HG03378 (cell line): ENCODE measurements around the gene NAV2.
"Not testable (repeated sequence)": the region's sequence is repeated elsewhere in the genome, so short reads cannot be mapped to it uniquely, and the experiment has no call there.

ENCODE experiments used
- ATAC-seq: cut with Tn5 transposase; IDR thresholded peaks from one replicate; pipeline ENCODE4 v1.9.1; 2021; ENCODE audit warnings: mild to moderate bottlenecking, moderate library complexity; ENCODE audit not compliant: unreplicated experiment

The NAV2 gene

GRCh38 chr11:19987331-19987801 lies 274.7 kb downstream of the NAV2 start:
- no peak for ATAC-seq

DNA sequence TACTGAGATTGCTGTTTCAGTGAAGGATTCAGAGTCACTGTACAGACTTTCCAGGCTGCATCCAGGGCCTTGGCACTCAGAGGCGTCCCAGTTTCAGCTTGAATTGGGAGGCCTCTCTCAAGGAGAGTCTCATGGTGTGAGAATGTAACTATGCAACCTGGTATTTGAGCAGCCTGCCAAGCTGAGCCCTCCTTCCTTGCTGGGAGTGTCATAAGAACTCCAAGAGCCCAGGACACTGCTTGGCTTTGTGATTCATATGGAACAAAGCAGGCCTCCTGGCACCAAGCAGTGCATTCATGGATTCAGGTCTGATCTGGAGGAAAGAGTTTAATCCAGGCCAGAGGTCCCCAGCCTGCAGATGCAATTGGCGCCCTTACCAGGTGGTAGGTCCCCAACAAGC lies 276.0 kb downstream of the NAV2 start:
- no peak for ATAC-seq

DNA sequence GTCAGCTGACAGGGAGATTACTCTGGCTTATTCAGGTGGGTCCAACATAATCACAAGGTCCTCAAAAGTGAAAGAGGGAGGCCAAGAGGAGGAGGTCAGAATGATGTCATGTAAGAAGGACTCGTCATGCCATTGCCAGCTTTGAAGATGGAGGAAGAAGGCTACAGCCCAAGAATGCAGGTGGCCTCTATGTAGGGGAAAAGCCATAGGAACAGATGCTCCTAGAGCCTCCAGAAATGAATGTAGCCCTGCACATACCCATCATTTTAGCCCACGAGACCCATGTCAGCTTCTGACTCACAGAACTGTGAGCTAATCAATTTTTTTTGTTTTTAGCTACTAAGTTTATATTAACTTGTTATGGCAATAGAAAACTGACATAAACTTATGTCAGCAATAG lies 276.6 kb downstream of the NAV2 start:
- ATAC-seq: no peak

DNA sequence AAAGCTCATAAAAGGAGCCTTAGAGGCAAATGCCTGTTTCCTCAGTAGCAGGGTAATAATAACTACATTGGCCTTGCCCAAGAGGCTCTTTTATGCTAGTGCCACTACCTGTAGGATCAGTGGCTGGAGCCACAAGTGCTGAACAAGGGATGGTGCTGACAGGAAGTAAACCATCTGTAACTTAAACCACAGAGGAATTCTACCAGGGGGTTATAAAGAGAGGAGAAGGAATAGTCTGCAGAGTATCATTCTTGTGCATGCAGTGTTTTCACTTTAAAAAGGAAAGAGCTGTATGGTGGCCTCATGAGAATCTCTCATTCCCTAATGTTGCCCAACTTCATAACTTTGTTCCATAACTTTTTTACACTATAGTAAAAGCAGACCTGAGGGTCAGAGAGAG lies 279.5 kb downstream of the NAV2 start:
- ATAC-seq: no peak

- no peak for ATAC-seq
Measured at GRCh38 chr11:19992998-19993397, 280.4 kb downstream of the NAV2 start.

DNA sequence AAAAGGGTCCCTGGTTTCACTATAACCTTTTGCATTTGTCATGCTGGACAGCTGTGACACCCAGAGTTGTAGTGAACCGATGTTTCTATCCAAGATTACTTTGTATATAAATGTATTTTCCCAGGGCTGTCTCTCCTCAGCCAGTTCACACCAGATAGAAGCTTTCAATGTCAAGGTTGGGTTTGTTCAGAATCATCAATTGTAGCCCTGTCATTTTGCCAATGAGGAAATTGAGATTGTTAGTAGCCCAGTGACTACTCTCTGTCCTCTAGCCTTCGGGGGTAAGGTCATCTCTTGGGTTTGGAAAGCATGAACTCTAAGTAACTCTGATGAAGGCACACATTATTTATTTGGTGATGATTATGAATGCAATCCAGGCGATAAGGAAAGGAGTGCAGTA lies 282.0 kb downstream of the NAV2 start:
- no peak for ATAC-seq

DNA sequence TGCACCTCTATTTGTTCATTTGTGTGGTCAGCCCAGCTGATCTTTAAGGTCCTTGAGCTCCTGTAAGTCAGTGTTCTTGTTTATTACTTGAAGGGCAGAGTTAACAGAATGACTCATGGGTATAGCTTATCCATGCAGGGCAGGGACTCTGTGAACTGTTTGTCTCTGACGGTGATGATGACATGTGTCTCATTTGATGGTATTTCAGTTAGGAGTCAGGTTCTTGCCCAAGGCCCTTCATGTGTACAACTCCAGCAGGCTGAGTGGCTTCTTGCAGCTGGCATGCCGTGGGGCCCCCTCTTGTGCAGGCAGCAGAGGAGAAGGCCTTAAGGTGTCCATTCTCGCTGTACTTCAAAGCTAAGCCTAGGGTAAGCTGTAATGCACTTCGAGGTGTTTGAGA lies 282.5 kb downstream of the NAV2 start:
- no peak for ATAC-seq

DNA sequence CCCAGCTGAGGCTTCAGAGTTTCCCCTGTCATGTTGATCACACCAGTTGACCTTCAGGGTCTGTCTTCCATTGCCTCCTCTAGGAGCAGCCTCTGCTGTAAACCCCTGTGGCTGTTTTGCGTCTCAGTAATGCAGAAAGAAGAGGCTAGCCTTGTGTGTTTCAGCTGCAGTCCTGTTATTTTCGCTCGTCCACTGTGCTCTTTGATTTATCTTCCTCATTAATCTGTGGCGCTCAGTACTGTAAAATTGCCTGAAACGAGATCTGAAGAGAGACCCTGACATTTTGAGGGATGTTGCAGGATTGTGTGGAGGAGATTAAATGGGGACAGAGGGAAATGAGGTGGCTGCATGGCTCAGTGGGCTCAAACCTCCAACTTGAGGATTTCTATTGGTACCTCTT lies 283.9 kb downstream of the NAV2 start:
- no peak for ATAC-seq

- ATAC-seq: no peak
Measured at GRCh38 chr11:20000022-20000350, 287.3 kb downstream of the NAV2 start.

GRCh38 chr11:20000351-20001134 lies 287.9 kb downstream of the NAV2 start:
- no peak for ATAC-seq

DNA sequence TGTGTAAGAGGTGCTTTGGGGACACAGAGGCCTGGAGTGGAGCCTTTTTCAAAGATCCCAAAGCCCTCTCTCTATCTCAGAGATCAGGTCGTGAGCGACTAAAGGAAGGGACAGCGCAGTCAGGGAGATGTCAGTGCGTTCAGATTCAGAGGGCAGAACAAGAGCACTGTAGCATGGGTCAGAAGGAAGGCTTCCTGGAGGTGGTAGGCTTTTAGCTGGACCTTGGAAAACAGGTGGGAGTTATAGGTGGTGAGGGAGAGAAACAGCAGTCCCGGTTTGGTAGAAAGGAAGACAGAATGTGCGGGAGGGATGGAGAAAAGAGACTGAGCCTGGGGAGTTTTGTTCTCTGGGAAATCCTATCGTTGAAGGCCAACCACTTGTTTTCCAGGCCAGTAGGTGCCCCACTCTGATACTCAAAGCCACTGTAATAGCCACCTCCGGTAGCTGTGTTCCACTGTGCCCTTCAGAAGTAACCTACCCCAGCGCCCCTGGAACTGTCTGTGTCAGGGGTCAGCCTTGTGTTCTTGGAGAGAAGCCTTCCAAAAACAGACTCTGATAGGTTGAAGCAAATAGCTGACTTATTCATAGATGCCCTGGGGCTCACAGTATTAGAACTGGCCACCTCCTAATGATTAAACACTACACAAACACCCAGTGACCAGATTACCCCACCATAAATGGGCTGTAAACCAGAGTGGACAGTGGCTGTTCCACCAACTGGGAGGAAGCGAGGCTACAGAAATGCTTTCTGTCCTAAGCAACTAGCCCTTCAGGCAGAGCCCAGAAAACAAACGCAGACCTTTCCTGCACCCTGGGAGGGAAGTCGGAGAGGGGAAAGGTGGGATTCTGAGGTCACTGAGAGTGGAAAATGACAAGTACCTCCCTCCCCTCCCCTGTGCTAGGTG lies 289.9 kb downstream of the NAV2 start:
- ATAC-seq: no peak

- ATAC-seq: no peak
Measured at GRCh38 chr11:20003351-20003750, 290.7 kb downstream of the NAV2 start.

DNA sequence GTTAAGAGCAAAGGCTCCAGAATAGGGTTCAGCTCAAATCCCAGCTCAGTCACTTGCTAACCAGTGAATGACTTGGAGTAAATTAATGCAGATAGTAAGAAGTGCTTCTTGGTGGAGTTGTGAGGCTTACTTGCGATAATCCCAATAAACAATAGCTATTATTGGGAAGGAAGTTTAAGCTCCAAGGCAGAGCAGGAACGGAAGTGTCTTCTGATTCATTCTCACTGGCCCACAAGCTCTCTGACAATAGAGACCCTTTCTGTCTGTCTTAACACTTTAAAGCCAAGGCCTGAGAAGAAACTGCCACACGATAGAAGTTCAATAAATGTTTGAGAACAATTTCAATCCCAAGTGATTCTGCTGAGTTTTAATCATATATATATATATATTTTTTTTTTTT lies 292.2 kb downstream of the NAV2 start:
- no peak for ATAC-seq

- ATAC-seq: no peak
Measured at GRCh38 chr11:20005747-20006146, 293.1 kb downstream of the NAV2 start.

- ATAC-seq: not testable (repeated sequence)
Measured at GRCh38 chr11:20006618-20007017, 294.0 kb downstream of the NAV2 start.

GRCh38 chr11:20007386-20007785 lies 294.7 kb downstream of the NAV2 start:
- ATAC-seq: no peak

GRCh38 chr11:20008190-20008870 lies 295.7 kb downstream of the NAV2 start:
- no peak for ATAC-seq

DNA sequence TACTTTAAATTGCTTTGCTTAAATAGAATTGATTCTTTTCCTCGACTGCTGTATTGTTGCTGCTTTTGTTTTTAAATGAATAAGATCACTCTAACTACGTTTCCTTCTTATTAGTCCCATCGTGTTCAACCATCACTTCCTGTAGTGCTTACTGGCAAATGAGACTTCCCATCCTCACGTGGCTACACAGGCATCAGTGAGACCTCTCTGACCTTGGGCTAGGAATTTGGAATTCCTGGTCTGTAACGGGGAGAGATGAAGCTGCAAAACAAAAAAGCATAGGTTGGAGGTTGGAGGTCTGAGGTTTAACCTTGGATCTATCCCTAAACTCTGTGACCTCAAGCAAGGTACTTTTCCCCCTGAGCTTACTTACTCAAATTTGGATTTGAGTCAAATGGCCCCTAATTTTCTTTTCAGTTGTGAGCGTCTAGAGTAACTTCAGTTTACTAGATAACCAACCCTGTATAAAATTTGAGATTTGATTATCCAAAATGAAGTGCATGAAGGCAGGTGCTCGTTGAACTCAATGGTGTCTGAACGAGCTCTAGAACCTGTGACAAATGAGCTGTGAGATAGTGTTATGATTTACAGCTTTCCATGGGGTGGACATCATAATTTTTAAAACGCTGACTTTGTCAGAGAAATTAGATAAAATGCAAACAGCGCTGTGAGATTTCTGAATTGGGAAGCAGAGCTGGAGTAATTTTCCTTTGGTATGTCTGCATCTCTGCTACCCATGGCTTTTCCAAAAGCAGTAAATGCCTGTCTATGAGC lies 296.4 kb downstream of the NAV2 start:
- ATAC-seq: no peak

DNA sequence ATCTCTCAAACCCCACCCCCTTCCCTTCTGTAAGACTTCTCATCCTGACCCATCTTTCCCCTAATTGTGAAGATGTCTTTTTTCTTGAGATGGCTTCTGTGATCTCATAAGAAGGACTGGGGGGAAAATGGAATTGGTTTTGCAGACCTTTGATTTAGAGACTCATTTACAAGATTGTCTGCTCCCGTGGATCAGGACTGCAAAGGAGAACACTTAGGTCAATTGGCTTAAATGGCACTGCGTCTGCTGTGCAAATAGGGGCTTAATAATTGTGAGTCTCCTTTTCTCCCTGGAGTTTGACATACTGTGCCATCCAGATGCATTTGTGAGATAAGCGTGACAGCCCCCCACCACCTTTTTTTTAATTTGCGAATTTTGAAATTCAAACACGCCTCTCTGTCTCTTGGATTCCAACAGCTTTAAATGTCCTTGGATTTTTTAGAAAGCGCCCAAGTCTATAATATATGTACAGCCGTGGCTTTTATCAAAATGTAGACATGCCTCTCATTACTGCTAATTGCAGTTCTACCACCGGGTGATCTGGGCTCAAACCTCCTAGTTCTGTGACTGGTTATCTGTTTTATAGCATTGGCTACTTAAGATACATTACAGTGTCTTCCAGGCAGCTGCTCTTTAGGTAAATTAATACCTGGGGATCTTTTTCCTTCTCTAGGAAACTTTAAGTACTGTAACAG lies 297.7 kb downstream of the NAV2 start:
- ATAC-seq: no peak

DNA sequence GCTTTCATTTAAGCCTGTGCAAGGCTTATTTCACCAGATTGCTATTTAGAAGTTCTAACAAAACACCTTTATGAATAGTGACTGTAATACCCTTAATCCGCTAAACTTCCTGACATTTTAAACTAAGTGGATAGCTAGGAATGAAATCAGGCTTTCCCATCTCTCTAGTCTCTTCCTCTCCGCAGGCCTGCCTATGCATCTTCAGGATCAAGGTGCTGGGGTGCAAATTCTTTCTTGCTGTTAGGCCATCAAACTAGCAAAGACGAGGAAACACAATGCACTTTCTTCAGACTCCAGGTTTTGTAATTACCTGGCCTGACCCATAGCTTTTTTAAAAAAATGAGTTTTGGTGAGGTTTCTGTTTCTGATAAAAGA lies 298.2 kb downstream of the NAV2 start:
- ATAC-seq: no peak
